ENCODE results near the gene MBD1. TPM values are rescaled to one million over a fixed set of nuclear protein-coding genes. Genes with fewer than 3 reads are reported as not detected.
"Not testable (repeated sequence)": the region's sequence is repeated elsewhere in the genome, so short reads cannot be mapped to it uniquely, and the experiment has no call there.

Gene MBD1
- total and polyA plus RNA-seq, 12 donors: 29.5 to 59.0 (median 45.1) TPM

DNA sequence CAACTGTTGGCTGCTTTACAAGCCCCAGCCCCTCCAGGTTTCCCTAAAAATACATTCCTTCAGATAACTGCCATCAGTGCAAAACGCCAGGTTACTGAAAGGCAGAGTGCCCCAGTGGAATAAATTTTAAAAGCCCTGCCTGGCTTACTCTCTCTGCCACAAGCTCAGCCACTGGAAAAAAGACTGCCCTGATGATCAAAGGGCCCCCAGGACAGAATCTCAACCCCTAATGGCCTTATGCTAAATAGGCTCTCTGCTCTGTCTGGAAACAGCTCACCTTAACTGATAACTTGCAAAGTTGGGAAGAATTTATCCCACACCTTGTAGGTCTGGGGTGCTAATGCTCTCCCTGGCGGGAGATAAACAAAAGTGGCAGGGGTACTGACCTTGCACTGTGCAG, 48.9 kb downstream of the MBD1 start:
- no peak for ATAC-seq
- intact Hi-C loops (cut with DNase I): no loop called here
- TF ChIP-seq, protein P1, sequence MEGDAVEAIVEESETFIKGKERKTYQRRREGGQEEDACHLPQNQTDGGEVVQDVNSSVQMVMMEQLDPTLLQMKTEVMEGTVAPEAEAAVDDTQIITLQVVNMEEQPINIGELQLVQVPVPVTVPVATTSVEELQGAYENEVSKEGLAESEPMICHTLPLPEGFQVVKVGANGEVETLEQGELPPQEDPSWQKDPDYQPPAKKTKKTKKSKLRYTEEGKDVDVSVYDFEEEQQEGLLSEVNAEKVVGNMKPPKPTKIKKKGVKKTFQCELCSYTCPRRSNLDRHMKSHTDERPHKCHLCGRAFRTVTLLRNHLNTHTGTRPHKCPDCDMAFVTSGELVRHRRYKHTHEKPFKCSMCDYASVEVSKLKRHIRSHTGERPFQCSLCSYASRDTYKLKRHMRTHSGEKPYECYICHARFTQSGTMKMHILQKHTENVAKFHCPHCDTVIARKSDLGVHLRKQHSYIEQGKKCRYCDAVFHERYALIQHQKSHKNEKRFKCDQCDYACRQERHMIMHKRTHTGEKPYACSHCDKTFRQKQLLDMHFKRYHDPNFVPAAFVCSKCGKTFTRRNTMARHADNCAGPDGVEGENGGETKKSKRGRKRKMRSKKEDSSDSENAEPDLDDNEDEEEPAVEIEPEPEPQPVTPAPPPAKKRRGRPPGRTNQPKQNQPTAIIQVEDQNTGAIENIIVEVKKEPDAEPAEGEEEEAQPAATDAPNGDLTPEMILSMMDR (IDR thresholded peaks at IDR 0.05): no peak
- no peak overlapping the region for H3K4me3 ChIP-seq
- H3K27me3 ChIP-seq: peaks cover 0 to 4% (median 0%) of the 10 kb centered on the region in 7 donors
- no peak overlapping the region for H3K27ac ChIP-seq
- 39 to 57% methylated on average over 2 of the region's 2 CpGs for WGBS, 2 donors
- no peaks in the 10 kb centered on the region for H3K36me3 ChIP-seq
- H3K4me1 ChIP-seq: no peaks in the 10 kb centered on the region
- DNase-seq: no peak
- H3K9me3 ChIP-seq: no peaks in the 10 kb centered on the region

DNA sequence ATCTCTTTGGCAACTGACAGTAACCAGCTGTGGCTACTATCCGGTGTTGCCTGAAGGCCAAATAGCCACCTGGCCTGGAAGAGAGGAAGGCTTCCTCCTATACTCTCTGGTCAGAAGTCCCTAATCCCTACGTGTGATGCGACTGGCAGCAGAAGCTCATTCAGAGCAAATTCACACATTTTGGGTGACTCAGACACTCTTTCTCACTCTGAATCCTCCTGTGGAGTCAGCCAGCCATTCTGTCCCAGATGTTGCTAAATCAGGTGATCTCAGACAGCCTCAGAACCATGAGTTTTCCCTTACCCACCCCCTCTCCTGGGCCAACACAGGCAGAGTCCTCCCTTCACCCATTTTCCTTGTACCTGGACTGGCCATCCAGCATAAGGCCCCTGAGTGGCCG, 49.7 kb downstream of the MBD1 start:
- Histone ChIP-seq H3K36me3 (no peaks in the 10 kb centered on the region), H3K4me3 (no peak overlapping the region), H3K27me3 (peaks cover 0 to 4% (median 0%) of the 10 kb centered on the region in 7 donors), H3K27ac (no peak overlapping the region), H3K4me1 (no peaks in the 10 kb centered on the region), H3K9me3 (no peaks in the 10 kb centered on the region)
- 59 to 62% methylated on average over 4 of the region's 4 CpGs for WGBS, 2 donors
- DNase-seq (no peak), ATAC-seq (no peak)
- intact Hi-C loops (cut with DNase I): no loop called here
- TF ChIP-seq, protein P1 (IDR thresholded peaks at IDR 0.05): no peak

DNA sequence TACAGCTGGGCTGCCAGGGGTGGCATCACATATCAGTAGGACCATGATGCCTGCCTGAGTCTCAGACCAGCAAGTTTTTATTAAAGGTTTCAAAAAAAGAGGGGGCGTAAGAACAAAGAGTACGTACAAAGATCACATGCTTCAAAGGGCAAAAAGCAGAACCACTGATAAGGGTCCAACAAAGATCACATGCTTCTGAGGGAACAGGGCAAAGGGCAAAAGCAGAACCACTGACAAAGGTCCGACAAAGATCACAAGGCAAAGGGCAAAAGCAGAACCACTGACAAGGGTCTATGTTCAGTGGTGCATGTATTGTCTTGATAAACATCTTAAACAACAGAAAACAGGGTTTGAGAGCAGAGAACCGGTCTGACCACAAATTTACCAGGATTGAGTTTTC, 61.1 kb downstream of the MBD1 start:
- DNase-seq, ATAC-seq, H3K27ac ChIP-seq, H3K4me1 ChIP-seq, H3K4me3 ChIP-seq, H3K36me3 ChIP-seq, H3K27me3 ChIP-seq: not testable (repeated sequence)
- peaks cover 0 to 36% (median 11%) of the 10 kb centered on the region in 11 donors for H3K9me3 ChIP-seq
- WGBS, 2 donors: 89 to 93% methylated on average over 4 of the region's 4 CpGs
- intact Hi-C loops (cut with DNase I): loop anchor here in 2 of 10 donors (10.0 kb wide), 2 partner anchors 135 to 215 kb away; no protein-coding TSS in a partner anchor

Other genes with a start within 250 kb of the MBD1 start
- gene MYO5B, start 86.4 kb downstream of the MBD1 start, total RNA-seq: 1 to 10 TPM in 5 of 10 donors, under 1 TPM in 5; 0.20 to 3.7 (median 1.3) TPM
- gene MYO5B, start 86.4 kb downstream of the MBD1 start, polyA plus RNA-seq: under 1 TPM; 0.44 to 0.58 TPM
- under 1 TPM in 6 of 10 donors, not detected in 4; 0.15 to 0.25 (median 0.18) TPM for gene CFAP53, start 15.0 kb downstream of the MBD1 start, total RNA-seq
- gene CFAP53, start 15.0 kb downstream of the MBD1 start, polyA plus RNA-seq: under 1 TPM; 0.09 to 0.44 TPM
- 10 to 100 TPM; 22.1 to 49.6 (median 26.3) TPM for gene CXXC1, start 6.2 kb upstream of the MBD1 start, total RNA-seq
- gene CXXC1, start 6.2 kb upstream of the MBD1 start, polyA plus RNA-seq: 10 to 100 TPM; 37.5 to 66.6 TPM
- gene SKA1, start 93.5 kb upstream of the MBD1 start, total RNA-seq: 1 to 10 TPM in 1 of 10 donors, under 1 TPM in 9; 0.13 to 1.9 (median 0.33) TPM
- under 1 TPM; 0.12 to 0.29 TPM for gene SKA1, start 93.5 kb upstream of the MBD1 start, polyA plus RNA-seq